Stomach (tissue), 9 donors: ENCODE data around the gene ARPC1A. TPM values are rescaled to one million over a fixed set of nuclear protein-coding genes. Genes with fewer than 3 reads are reported as not detected.

Source experiments
- DNase-seq, 2 donors: peaks; one replicate each; pipeline versions ENCODE4 v3.0.0 to v3.0.0-alpha.2; 2013 to 2019
- H3K27ac ChIP-seq, 5 donors: fragments of 200-600 bp in 4 of 5; sonication (generic) in 4 of 5; one replicate each; pipeline ENCODE4 v1.5.1; 2013 to 2019; ENCODE audit warnings: mild to moderate bottlenecking in 1 of 5, moderate library complexity in 1 of 5
- H3K27me3 ChIP-seq, 3 donors: fragments of 200-600 bp; sonication (generic); one replicate each; pipeline ENCODE4 v1.5.1; 2017 to 2019; ENCODE audit warnings: mixed run types in 1 of 3
- H3K36me3 ChIP-seq, 4 donors: fragments of 200-600 bp; sonication (generic); 1 replicate in 3 of 4; 2 replicates in 1 of 4; pipeline ENCODE4 v1.5.1; 2016 to 2019
- H3K4me1 ChIP-seq, 4 donors: fragments of 200-600 bp; sonication (generic); one replicate each; pipeline ENCODE4 v1.5.1; 2016 to 2019
- H3K4me3 ChIP-seq, 4 donors: fragments of 200-600 bp; sonication (generic) in 3 of 4; one replicate each; pipeline ENCODE4 v1.5.1; 2016 to 2019; ENCODE audit warnings: mild to moderate bottlenecking in 1 of 4
- H3K9me3 ChIP-seq, 4 donors: fragments of 200-600 bp; sonication (generic); one replicate each; pipeline ENCODE4 v1.5.1; 2016 to 2019
- EP300 ChIP-seq: sonication (generic); formaldehyde crosslinking; IDR thresholded peaks from one replicate; pipeline ENCODE4 v1.6.1; 2017; ENCODE audit warnings: antibody characterized with exemption
- POLR2A ChIP-seq, 4 donors: fragments of 450-650 bp; IDR thresholded peaks; one replicate each; pipeline ENCODE4 v1.6.1; 2016; ENCODE audit warnings: antibody characterized with exemption in 4 of 4, control low read depth in 2 of 4, mild to moderate bottlenecking in 1 of 4, moderate library complexity in 1 of 4
- POLR2AphosphoS5 ChIP-seq, 3 donors: sonication (generic); formaldehyde crosslinking; IDR thresholded peaks; one replicate each; pipeline ENCODE4 v1.6.1; 2016; ENCODE audit warnings: antibody characterized with exemption in 3 of 3
- WGBS, 5 donors: extraction: QIAGEN DNeasy Blood & Tissue Kit in 3 of 5; methylation state at CpG; one replicate each; pipeline versions ENCODE4 v1.1.5 to v1.1.7; 2013 to 2018; 5-methylcytosine and 5-hydroxymethylcytosine counted together
- intact Hi-C: fragments of 100-400 bp; cut with DNase I; formaldehyde crosslinking; loops from one replicate; pipeline ENCODE4 v1.15.1; 2023; ENCODE audit warnings: low total_unique reads
- polyA plus RNA-seq, 3 donors: library from polyadenylated mRNA; stranded (reverse); fragments of 200-250 nt; gene quantifications; one replicate each; pipeline ENCODE4 v1.2.3, GENCODE V29; 2013
- total RNA-seq, 5 donors: library from RNA; depleted of rRNA; stranded (reverse); fragments of >200 nt; gene quantifications; one replicate each; pipeline versions ENCODE4 v1.1.0 to v1.2.3, GENCODE V29; 2014 to 2016
- TF ChIP-seq, protein P1 (sequence below), 7 experiments: fragments of 450-650 bp in 4 of 7; fragments of 200-600 bp in 3 of 7; sonication (generic) in 3 of 7; IDR thresholded peaks; one replicate each; pipeline ENCODE4 v1.5.1; 2016 to 2019; ENCODE audit warnings: antibody characterized with exemption in 7 of 7, control low read depth in 2 of 7, mild to moderate bottlenecking in 1 of 7
- donor health status: healthy with polysubstance abuse.
- donor health status: Bipolar disorder and iron deficiency.
- donor health status: healthy.

The ARPC1A gene
- total and polyA plus RNA-seq, 8 donors: 93.3 to 344 (median 142) TPM

DNA sequence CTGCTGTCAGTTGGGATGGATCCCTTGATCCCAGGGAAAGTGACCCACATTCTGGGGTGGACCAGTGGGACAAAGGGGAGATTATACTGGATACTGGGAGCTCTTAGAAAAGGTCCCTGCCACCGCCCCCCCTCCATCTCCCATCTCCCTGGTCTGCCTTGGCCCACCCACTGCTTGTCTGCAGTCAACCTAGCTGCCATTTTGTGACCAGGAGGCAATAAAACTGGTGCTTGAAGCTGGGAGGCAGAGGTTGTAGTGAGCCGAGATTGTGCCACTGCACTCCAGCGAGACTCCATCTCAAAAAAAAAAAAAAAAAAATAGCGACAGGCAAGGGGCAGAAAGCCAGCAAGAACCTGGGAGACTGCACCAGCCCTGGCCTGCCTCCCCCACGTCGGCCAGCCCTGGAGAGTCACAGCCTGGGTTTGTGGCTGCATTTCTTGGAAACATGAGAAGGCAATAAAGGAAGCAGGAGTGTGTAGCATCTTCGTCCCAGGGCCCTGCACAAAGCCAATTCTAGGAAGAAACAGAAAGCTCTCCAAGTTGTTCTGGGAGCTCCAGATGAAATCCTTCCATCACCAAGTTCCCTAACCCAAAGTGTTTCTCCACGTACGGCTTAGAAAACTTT lies 44.2 kb downstream of the ARPC1A start:
- Histone ChIP-seq H3K27me3 (no peaks in the 10 kb centered on the region), H3K27ac (no peak overlapping the region), H3K36me3 (peaks cover 16 to 42% (median 40%) of the 10 kb centered on the region in 4 donors), H3K4me3 (no peak overlapping the region), H3K4me1 (peaks cover 14 to 25% (median 22%) of the 10 kb centered on the region in 4 donors), H3K9me3 (no peaks in the 10 kb centered on the region)
- 48 to 65% (median 60%) methylated on average over 9 of the region's 9 CpGs for WGBS, 5 donors
- intact Hi-C loops: no loop called here
- DNase-seq: peak in 1 of 2 donors; percentile 22
- no peak for TF ChIP-seq POLR2A (IDR thresholded peaks at IDR 0.05)
- TF ChIP-seq POLR2AphosphoS5 (IDR thresholded peaks at IDR 0.05): no peak
- no peak for TF ChIP-seq EP300
- TF ChIP-seq, protein P1, sequence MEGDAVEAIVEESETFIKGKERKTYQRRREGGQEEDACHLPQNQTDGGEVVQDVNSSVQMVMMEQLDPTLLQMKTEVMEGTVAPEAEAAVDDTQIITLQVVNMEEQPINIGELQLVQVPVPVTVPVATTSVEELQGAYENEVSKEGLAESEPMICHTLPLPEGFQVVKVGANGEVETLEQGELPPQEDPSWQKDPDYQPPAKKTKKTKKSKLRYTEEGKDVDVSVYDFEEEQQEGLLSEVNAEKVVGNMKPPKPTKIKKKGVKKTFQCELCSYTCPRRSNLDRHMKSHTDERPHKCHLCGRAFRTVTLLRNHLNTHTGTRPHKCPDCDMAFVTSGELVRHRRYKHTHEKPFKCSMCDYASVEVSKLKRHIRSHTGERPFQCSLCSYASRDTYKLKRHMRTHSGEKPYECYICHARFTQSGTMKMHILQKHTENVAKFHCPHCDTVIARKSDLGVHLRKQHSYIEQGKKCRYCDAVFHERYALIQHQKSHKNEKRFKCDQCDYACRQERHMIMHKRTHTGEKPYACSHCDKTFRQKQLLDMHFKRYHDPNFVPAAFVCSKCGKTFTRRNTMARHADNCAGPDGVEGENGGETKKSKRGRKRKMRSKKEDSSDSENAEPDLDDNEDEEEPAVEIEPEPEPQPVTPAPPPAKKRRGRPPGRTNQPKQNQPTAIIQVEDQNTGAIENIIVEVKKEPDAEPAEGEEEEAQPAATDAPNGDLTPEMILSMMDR (IDR thresholded peaks at IDR 0.05): no peak

GRCh38 chr7:99371376-99371920 lies 45.8 kb downstream of the ARPC1A start:
- WGBS, 5 donors: 88 to 93% (median 93%) methylated on average over 11 of the region's 11 CpGs
- DNase-seq: no peak
- Histone ChIP-seq H3K4me1 (peaks cover 18 to 37% (median 34%) of the 10 kb centered on the region in 4 donors), H3K36me3 (peaks cover 9 to 28% (median 25%) of the 10 kb centered on the region in 4 donors), H3K4me3 (no peak overlapping the region), H3K27ac (peak overlapping the region in 1 of 5 donors; percentile 89), H3K9me3 (no peaks in the 10 kb centered on the region), H3K27me3 (no peaks in the 10 kb centered on the region)
- TF ChIP-seq POLR2AphosphoS5 (IDR thresholded peaks at IDR 0.05): no peak
- no peak for TF ChIP-seq EP300
- TF ChIP-seq, protein P1 (IDR thresholded peaks at IDR 0.05): no peak
- no peak for TF ChIP-seq POLR2A (IDR thresholded peaks at IDR 0.05)
- intact Hi-C loops: no loop called here

DNA sequence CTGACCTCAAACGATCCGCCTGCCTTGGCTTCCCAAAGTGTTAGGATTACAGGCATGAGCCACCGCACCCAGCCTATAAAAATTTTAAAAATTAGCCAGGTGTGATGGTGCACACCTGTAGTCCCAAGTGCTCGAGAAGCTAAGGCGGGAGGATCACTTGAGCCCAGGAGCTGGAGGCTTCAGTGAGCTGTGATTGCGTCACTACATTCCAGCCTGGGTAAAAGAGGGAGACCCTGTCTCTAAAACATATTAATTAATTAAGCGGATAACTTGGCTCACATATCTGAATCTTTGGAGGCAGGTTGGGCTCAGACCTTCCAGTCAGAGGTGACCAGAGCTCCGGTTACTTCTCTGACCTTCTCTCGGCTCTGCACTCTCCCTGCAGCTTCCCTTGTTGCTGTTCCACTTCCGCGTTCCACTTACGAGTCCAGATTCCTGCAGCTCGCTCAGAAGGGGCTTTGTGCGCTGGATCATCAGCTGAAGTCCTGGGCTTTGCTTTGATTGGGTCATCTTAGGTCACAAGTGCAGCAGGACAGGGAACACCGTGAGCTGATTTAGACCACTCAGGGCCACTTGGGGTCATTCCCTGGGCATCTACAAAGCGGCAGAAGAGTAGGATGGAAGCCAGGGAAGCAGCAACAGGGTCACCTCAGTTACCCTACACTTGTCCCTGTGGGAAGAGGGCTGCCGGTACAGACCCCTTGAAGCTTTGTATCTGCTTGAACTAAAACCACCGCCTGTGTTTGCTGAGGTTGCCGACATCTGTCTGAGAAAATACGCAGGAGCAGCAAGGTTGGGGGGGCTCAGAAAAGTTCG lies 46.8 kb downstream of the ARPC1A start:
- 31 to 51% (median 35%) methylated on average over 21 of the region's 21 CpGs for whole genome bisulfite sequencing, 5 donors

DNA sequence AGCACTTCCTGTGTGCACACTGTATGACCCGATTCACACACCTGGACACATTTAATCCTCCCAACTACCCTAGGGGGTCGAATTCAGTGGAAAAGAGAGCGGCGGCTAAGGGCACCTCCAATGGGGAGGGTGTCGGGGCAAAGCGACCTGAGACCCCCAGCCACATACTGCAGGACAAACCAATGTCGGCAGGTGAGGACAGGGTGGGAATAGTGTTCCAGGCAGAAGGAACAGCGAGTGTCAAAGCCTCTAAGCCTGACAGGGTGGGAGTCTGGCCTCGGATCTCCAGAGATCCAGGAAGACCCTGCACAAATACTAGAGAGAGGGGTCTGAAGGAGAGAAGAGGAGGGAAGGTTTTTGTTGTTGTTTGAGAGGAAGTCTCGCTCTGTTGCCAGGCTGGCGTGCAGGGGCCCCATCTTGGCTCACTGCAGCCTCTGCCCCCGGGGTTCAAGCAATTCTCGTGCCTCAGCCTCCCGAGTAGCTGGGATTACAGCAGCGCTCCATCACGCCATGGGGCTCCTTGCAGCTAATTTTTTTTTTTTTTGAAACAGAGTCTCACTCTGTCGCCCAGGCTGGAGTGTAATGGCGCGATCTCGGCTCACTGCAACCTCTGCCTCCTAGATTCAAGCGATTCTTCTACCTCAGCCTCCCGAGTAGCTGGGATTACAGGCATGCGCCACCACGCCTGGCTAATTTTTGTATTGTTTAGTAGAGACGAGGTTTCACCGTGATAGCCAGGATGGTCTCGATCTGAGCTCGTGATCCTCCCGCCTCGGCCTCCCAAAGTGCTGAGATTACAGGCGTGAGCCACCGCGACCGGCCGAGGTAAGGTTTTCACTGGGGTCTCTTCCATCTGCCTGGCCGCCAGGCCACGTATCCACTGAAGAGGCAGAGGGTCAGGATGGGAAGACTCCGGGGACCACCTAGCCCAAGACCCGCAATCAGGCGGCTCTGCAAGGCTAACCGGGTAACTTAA lies 47.7 kb downstream of the ARPC1A start:
- Histone ChIP-seq H3K27me3 (no peaks in the 10 kb centered on the region), H3K36me3 (peaks cover 9 to 29% (median 23%) of the 10 kb centered on the region in 4 donors), H3K27ac (peak overlapping the region; percentile 85 to 97 (median 91)), H3K4me1 (peaks cover 18 to 56% (median 40%) of the 10 kb centered on the region in 4 donors), H3K4me3 (peak overlapping the region; percentile 87 to 94 (median 94)), H3K9me3 (no peaks in the 10 kb centered on the region)
- no peak for TF ChIP-seq POLR2AphosphoS5 (IDR thresholded peaks at IDR 0.05)
- no peak for TF ChIP-seq EP300
- TF ChIP-seq POLR2A (IDR thresholded peaks at IDR 0.05): no peak
- TF ChIP-seq, protein P1 (IDR thresholded peaks at IDR 0.05): no peak
- intact Hi-C loops: no loop called here
- 76 to 87% (median 83%) methylated on average over 41 of the region's 41 CpGs for WGBS, 5 donors
- DNase-seq: no peak

More for the DNA sequence above, 46.8 kb downstream of the ARPC1A start:
- Histone ChIP-seq H3K36me3 (peaks cover 1 to 25% (median 18%) of the 10 kb centered on the region in 4 donors), H3K4me3 (peak overlapping the region in 2 of 4 donors; percentile 5 to 29), H3K27me3 (no peaks in the 10 kb centered on the region), H3K4me1 (peaks cover 18 to 47% (median 40%) of the 10 kb centered on the region in 4 donors), H3K27ac (peak overlapping the region; percentile 52 to 89 (median 66)), H3K9me3 (no peaks in the 10 kb centered on the region)
- peak; percentile 51 to 79 for DNase-seq
- intact Hi-C loops: no loop called here
- TF ChIP-seq POLR2AphosphoS5 (IDR thresholded peaks at IDR 0.05) (peak in 1 of 3 donors; percentile 48), POLR2A (IDR thresholded peaks at IDR 0.05) (no peak)
